DND-41 (cell line): ENCODE data around the gene RABGAP1L.

Experiments used
- CTCF ChIP-seq: IDR thresholded peaks from 2 replicates; pipeline ENCODE4 v1.5.1; 2012; ENCODE audit warnings: borderline replicate concordance, low read length, moderate library complexity, mild to moderate bottlenecking; ENCODE audit not compliant: poor library complexity, severe bottlenecking; ENCODE audit errors: extremely low read depth
- EZH2 ChIP-seq: IDR thresholded peaks from 3 replicates; pipeline ENCODE4 v1.6.1; 2012; ENCODE audit warnings: borderline replicate concordance, low read depth, mild to moderate bottlenecking, moderate library complexity, low read length, inconsistent platforms; ENCODE audit not compliant: severe bottlenecking

- TF ChIP-seq CTCF = no peak
- TF ChIP-seq EZH2 = no peak
Observed at GRCh38 chr1:174942547-174943255, 783.4 kb downstream of the RABGAP1L start.
